ENCODE measurements around the gene CARD11.

CARD11 gene

GRCh38 chr7:3020416-3020815 is 23.3 kb downstream of the CARD11 start:
- no peak for DNase-seq (ENCODE audit: low read depth)

- no peak for DNase-seq (ENCODE audit: low read depth)
Measured at GRCh38 chr7:3019801-3020200, 23.9 kb downstream of the CARD11 start.

GRCh38 chr7:3013975-3014792 is 29.5 kb downstream of the CARD11 start:
- DNase-seq (ENCODE audit: low read depth): no peak

- DNase-seq (ENCODE audit: low read depth): no peak
Measured at GRCh38 chr7:3011211-3011852, 32.3 kb downstream of the CARD11 start.

GRCh38 chr7:3010161-3010560 is 33.5 kb downstream of the CARD11 start:
- DNase-seq (ENCODE audit: low read depth): no peak

GRCh38 chr7:3009086-3009485 is 34.6 kb downstream of the CARD11 start:
- no peak for DNase-seq (ENCODE audit: low read depth)

- no peak for DNase-seq (ENCODE audit: low read depth)
Measured at GRCh38 chr7:3008386-3008785, 35.3 kb downstream of the CARD11 start.

- DNase-seq (ENCODE audit: low read depth): no peak
Measured at GRCh38 chr7:3007696-3008095, 36.0 kb downstream of the CARD11 start.

- no peak for DNase-seq (ENCODE audit: low read depth)
Measured at GRCh38 chr7:3005257-3005656, 38.4 kb downstream of the CARD11 start.

- DNase-seq (ENCODE audit: low read depth): no peak
Measured at GRCh38 chr7:3003936-3004335, 39.7 kb downstream of the CARD11 start.

- no peak for DNase-seq (ENCODE audit: low read depth)
Measured at GRCh38 chr7:3002631-3003030, 41.0 kb downstream of the CARD11 start.

- DNase-seq (ENCODE audit: low read depth): no peak
Measured at GRCh38 chr7:3000566-3000965, 43.1 kb downstream of the CARD11 start.

GRCh38 chr7:2999078-2999500 is 44.6 kb downstream of the CARD11 start:
- no peak for DNase-seq (ENCODE audit: low read depth)

- DNase-seq (ENCODE audit: low read depth): no peak
Measured at GRCh38 chr7:2997014-2997413, 46.7 kb downstream of the CARD11 start.

- DNase-seq (ENCODE audit: low read depth): no peak
Measured at GRCh38 chr7:2996141-2996540, 47.5 kb downstream of the CARD11 start.

GRCh38 chr7:2993868-2994267 is 49.8 kb downstream of the CARD11 start:
- DNase-seq (ENCODE audit: low read depth): no peak

- DNase-seq (ENCODE audit: low read depth): no peak
Measured at GRCh38 chr7:2993396-2993795, 50.3 kb downstream of the CARD11 start.

GRCh38 chr7:2990949-2991470 is 52.7 kb downstream of the CARD11 start:
- DNase-seq (ENCODE audit: low read depth): no peak

GRCh38 chr7:2986561-2986960 is 57.1 kb downstream of the CARD11 start:
- no peak for DNase-seq (ENCODE audit: low read depth)

- no peak for DNase-seq (ENCODE audit: low read depth)
Measured at GRCh38 chr7:2985866-2986265, 57.8 kb downstream of the CARD11 start.

GRCh38 chr7:2984091-2984490 is 59.6 kb downstream of the CARD11 start:
- no peak for DNase-seq (ENCODE audit: low read depth)

GRCh38 chr7:2983586-2983985 is 60.1 kb downstream of the CARD11 start:
- no peak for DNase-seq (ENCODE audit: low read depth)

GRCh38 chr7:2982831-2983230 is 60.8 kb downstream of the CARD11 start:
- no peak for DNase-seq (ENCODE audit: low read depth)
